Endothelial cell of umbilical vein (primary cell): ENCODE measurements around the gene FXYD6. TPM values are rescaled to one million over a fixed set of nuclear protein-coding genes. Genes with fewer than 3 reads are reported as not detected.

Source experiments
- BruUV-seq: library from RNA; stranded (reverse); fragments of 400-500 nt; replicated peaks from 2 replicates; lab custom pipeline; 2021; lab: Mats Ljungman, UMichigan
- CTCF ChIA-PET: fragments of 300-600, 350-600 bp; sonication (Branson Sonifier 250); formaldehyde crosslinking; loops from one replicate; lab custom pipeline; 2021; ENCODE audit warnings: antibody characterized with exemption, inconsistent platforms; lab: Charles Lee
- POLR2A ChIA-PET: fragments of 300-600, 350-600 bp; sonication (Branson Sonifier 250); formaldehyde crosslinking; loops from one replicate; lab custom pipeline; 2021; ENCODE audit warnings: antibody characterized with exemption, inconsistent platforms; lab: Charles Lee
- DNase-seq: peaks from one replicate; pipeline ENCODE4 v3.0.0-alpha.2; 2011; ENCODE audit warnings: low read depth, low spot score
- FAIRE-seq: peaks from 2 replicates; lab custom pipeline; 2011; peaks lifted over from hg19 to GRCh38; lab: Jason Lieb, UNC
- H2AFZ ChIP-seq: 2 replicates; pipeline ENCODE4 v1.6.0; 2012; ENCODE audit warnings: low read depth, low read length, control low read depth, inconsistent platforms
- H3K27ac ChIP-seq: 2 replicates; pipeline ENCODE4 v1.5.1; 2011; ENCODE audit warnings: low read depth, mild to moderate bottlenecking, control low read depth, low read length, moderate library complexity; ENCODE audit not compliant: insufficient read depth
- H3K27me3 ChIP-seq, 2 experiments: 2 replicates each; pipeline versions ENCODE4 v1.6.0 to v1.6.1; 2011; ENCODE audit warnings: low read length in 2 of 2, mixed read lengths in 1 of 2; ENCODE audit not compliant: control insufficient read depth in 2 of 2, insufficient read depth in 2 of 2
- H3K36me3 ChIP-seq, 2 experiments: 2 replicates in 1 of 2; 3 replicates in 1 of 2; pipeline ENCODE4 v1.5.1; 2011; ENCODE audit warnings: low read length in 2 of 2, mild to moderate bottlenecking in 1 of 2, moderate library complexity in 1 of 2; ENCODE audit not compliant: control insufficient read depth in 2 of 2, insufficient read depth in 2 of 2; ENCODE audit errors: extremely low read depth in 1 of 2
- H3K4me1 ChIP-seq: 3 replicates; pipeline ENCODE4 v1.5.1; 2011; ENCODE audit warnings: mild to moderate bottlenecking, low read length; ENCODE audit not compliant: control insufficient read depth, insufficient read depth; ENCODE audit errors: extremely low read depth
- H3K4me2 ChIP-seq: 2 replicates; pipeline ENCODE4 v1.6.1; 2011; ENCODE audit warnings: low read length, control low read depth, mixed read lengths; ENCODE audit not compliant: insufficient read depth
- H3K4me3 ChIP-seq, 3 experiments: fragments of 200-600 bp in 1 of 3; sonication (generic), shearing (Covaris generic) in 1 of 3; replicated peaks in 1 of 3; 2 replicates each; pipeline ENCODE4 v1.5.1; 2011 to 2016; ENCODE audit warnings: control low read depth in 3 of 3, low read length in 3 of 3, mild to moderate bottlenecking in 2 of 3, inconsistent platforms in 1 of 3, low read depth in 1 of 3, moderate library complexity in 1 of 3; ENCODE audit not compliant: insufficient read depth in 1 of 3
- H3K79me2 ChIP-seq: 2 replicates; pipeline ENCODE4 v1.6.0; 2012; ENCODE audit warnings: low read length, inconsistent platforms; ENCODE audit not compliant: control insufficient read depth, insufficient read depth
- H3K9ac ChIP-seq: replicated peaks from 2 replicates; pipeline ENCODE3; 2011; ENCODE audit warnings: low read length, control low read depth; ENCODE audit not compliant: insufficient read depth; ENCODE audit errors: extremely low read depth
- H3K9me1 ChIP-seq: replicated peaks from 3 replicates; pipeline ENCODE4 v1.6.0; 2011; ENCODE audit warnings: mild to moderate bottlenecking, low read length; ENCODE audit not compliant: control insufficient read depth, insufficient read depth; ENCODE audit errors: extremely low read depth
- H3K9me3 ChIP-seq: replicated peaks from 2 replicates; pipeline ENCODE4 v1.5.1; 2012; ENCODE audit warnings: low read length, inconsistent platforms; ENCODE audit not compliant: control insufficient read depth, insufficient read depth
- H4K20me1 ChIP-seq: replicated peaks from 2 replicates; pipeline ENCODE3; 2011; ENCODE audit warnings: mild to moderate bottlenecking, low read length; ENCODE audit not compliant: control insufficient read depth, insufficient read depth; ENCODE audit errors: extremely low read depth
- CTCF ChIP-seq, 2 donors: IDR thresholded peaks; 1 replicate in 1 of 2; 2 replicates in 1 of 2; pipeline ENCODE4 v1.5.1; 2011; ENCODE audit warnings: low read length in 2 of 2, mild to moderate bottlenecking in 2 of 2, moderate library complexity in 2 of 2, control low read depth in 1 of 2, inconsistent platforms in 1 of 2, low read depth in 1 of 2; ENCODE audit not compliant: insufficient read depth in 1 of 2; ENCODE audit errors: extremely low read depth in 1 of 2
- EZH2 ChIP-seq: IDR thresholded peaks from 2 replicates; pipeline ENCODE4 v1.6.1; 2012; ENCODE audit warnings: borderline replicate concordance, low read depth, mild to moderate bottlenecking, moderate library complexity, low read length, inconsistent platforms; ENCODE audit not compliant: severe bottlenecking
- FOS ChIP-seq: IDR thresholded peaks from 2 replicates; pipeline ENCODE4 v1.6.1; 2011; ENCODE audit warnings: mild to moderate bottlenecking, low read length, moderate library complexity, borderline replicate concordance; ENCODE audit not compliant: insufficient read depth
- GATA2 ChIP-seq: IDR thresholded peaks from 2 replicates; pipeline ENCODE4 v1.7.0; 2011; ENCODE audit warnings: low read depth, mild to moderate bottlenecking, moderate library complexity, mixed read lengths, low read length; ENCODE audit not compliant: insufficient read length, insufficient read depth
- JUN ChIP-seq: IDR thresholded peaks from 2 replicates; pipeline ENCODE4 v1.6.1; 2011; ENCODE audit warnings: borderline replicate concordance, low read depth; ENCODE audit not compliant: insufficient read length, insufficient read depth
- MYC ChIP-seq: IDR thresholded peaks from one replicate; pipeline ENCODE4 v1.6.1; 2011; ENCODE audit warnings: mild to moderate bottlenecking, low read depth, low read length
- POLR2A ChIP-seq: IDR thresholded peaks from 2 replicates; pipeline ENCODE4 v1.6.1; 2012; ENCODE audit warnings: low read depth, mild to moderate bottlenecking, control low read depth, low read length
- POLR2AphosphoS5 ChIP-seq: IDR thresholded peaks from 2 replicates; pipeline ENCODE4 v1.6.1; 2012; ENCODE audit warnings: low read depth, mild to moderate bottlenecking, control low read depth, low read length, moderate library complexity; ENCODE audit not compliant: insufficient read depth
- dilution Hi-C: fragments of 300-500 bp; cut with MboI; formaldehyde crosslinking; loops from one replicate; pipeline ENCODE4 v1.15.0; 2019; ENCODE audit warnings: low sequenced_read_pairs; ENCODE audit not compliant: extremely low pct_ligation_motif_present
- intact Hi-C: fragments of 100-400 bp; cut with micrococcal nuclease; formaldehyde crosslinking; loops from one replicate; pipeline ENCODE4 v1.10.0; 2022
- polyA plus RNA-seq, 4 experiments: library from polyadenylated mRNA; depleted of rRNA in 3 of 4; stranded (reverse) in 3 of 4; unstranded in 1 of 4; fragments of >200 nt; gene quantifications; 2 replicates each; pipeline versions ENCODE4 v1.2.1 to v1.2.3, GENCODE V29; 2011 to 2012; ENCODE audit warnings: missing spikeins in 1 of 4
- total RNA-seq: library from RNA; stranded (reverse); gene quantifications from 2 replicates; pipeline ENCODE4 v1.2.3, GENCODE V29; 2021
- TF ChIP-seq, protein P1 (sequence below): IDR thresholded peaks from 2 replicates; pipeline ENCODE4 v1.6.1; 2011; ENCODE audit not compliant: insufficient read depth, insufficient read length

The FXYD6 gene
- total and polyA plus RNA-seq, 2 donors (not counting 3 experiments of a cell fraction or from before 2014, with no cell fraction given), result 1.4 to 8.7 TPM

- CTCF ChIA-PET, result interaction anchor here (1.0 to 1.2 kb wide), 2 partner anchors 10 to 182 kb away, joined by 3 to 4 read pairs; no protein-coding TSS in a partner anchor
- FAIRE-seq (no peak), DNase-seq (no peak)
- Histone ChIP-seq H3K27me3 (peaks cover 32 to 35% of the 10 kb centered on the region in 2 experiments), H3K27ac (no peak overlapping the region), H3K4me3 (no peak overlapping the region), H3K79me2 (no peaks in the 10 kb centered on the region), H3K9me1 (no peaks in the 10 kb centered on the region), H3K9me3 (no peaks in the 10 kb centered on the region), H3K36me3 (no peaks in the 10 kb centered on the region), H4K20me1 (no peaks in the 10 kb centered on the region), H3K4me2 (no peak overlapping the region), H3K9ac (no peak overlapping the region), H2AFZ (no peak overlapping the region), H3K4me1 (no peaks in the 10 kb centered on the region)
- POLR2A ChIA-PET, result no interaction called here
- intact Hi-C loops, result no loop called here
- dilution Hi-C loops, result no loop called here
- TF ChIP-seq MYC, result no peak
- no peak for TF ChIP-seq CTCF (IDR thresholded peaks at IDR 0.05; ENCODE audit: extremely low read depth in 1 of 2, insufficient read depth in 1 of 2, low read depth in 1 of 2, low read length in 2 of 2)
- TF ChIP-seq POLR2AphosphoS5, result no peak
- TF ChIP-seq GATA2, result no peak
- TF ChIP-seq, protein P1, sequence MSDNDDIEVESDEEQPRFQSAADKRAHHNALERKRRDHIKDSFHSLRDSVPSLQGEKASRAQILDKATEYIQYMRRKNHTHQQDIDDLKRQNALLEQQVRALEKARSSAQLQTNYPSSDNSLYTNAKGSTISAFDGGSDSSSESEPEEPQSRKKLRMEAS, result no peak
- no peak for TF ChIP-seq FOS
- no peak for TF ChIP-seq POLR2A
- no peak for TF ChIP-seq JUN
- no peak for TF ChIP-seq EZH2
- BruUV-seq, result no TSS peak
Observed at GRCh38 chr11:117871160-117871559, 5.3 kb downstream of the FXYD6 start.
